ENCODE measurements around the gene CD55.

The CD55 gene

GRCh38 chr1:207321079-207321789 is at the start of gene CD55:
TSS of gene CD55 (plus strand) at chr1:207321678. CDS start at chr1:207321766, 88 bp downstream.
- FAIRE-seq: no peak

- FAIRE-seq: peak; percentile 70
Observed at GRCh38 chr1:207274882-207275281, 46.6 kb upstream of the CD55 start.

- FAIRE-seq: no peak
Observed at GRCh38 chr1:207276465-207276864, 45.0 kb upstream of the CD55 start.

GRCh38 chr1:207277241-207277640 is 44.2 kb upstream of the CD55 start:
- FAIRE-seq: no peak

- FAIRE-seq: no peak
Observed at GRCh38 chr1:207279652-207280051, 41.8 kb upstream of the CD55 start.

DNA sequence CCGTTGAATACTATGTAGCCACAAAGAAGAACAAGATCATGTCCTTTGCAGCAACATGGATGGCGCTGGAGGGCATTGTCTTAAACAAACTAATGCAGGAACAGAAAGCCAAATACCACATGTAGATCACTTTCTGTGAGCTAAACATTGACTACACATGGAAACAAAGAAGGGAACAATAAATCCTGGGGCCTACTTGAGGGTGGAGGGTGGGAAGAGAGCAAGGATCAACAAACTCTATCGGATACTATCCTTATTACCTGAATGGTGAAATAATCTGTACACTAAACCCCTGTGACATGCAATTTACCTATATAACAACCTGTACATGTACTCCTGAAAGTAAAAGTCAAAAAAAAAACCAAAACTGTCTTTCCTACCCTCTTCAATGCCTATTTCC is 40.8 kb upstream of the CD55 start:
- FAIRE-seq: no peak

DNA sequence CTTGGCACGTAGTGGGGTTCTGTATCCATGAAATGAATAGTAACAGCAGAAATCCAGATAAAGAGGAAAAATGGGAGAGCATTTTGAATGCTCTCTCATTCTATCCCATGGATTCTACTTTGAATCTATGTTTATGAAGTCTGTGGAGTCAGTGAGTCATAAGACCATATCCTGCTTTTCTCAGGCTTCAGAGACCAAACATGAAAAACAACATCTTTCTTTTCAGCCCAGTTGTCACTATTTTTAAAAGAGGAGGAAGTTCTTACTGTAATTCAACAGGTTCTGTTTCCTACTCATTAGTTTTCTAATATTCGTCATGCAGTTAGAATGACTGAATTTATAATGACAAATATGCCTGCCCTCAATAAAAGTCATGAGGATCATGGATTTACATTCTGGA is 39.4 kb upstream of the CD55 start:
- FAIRE-seq: peak; percentile 81

DNA sequence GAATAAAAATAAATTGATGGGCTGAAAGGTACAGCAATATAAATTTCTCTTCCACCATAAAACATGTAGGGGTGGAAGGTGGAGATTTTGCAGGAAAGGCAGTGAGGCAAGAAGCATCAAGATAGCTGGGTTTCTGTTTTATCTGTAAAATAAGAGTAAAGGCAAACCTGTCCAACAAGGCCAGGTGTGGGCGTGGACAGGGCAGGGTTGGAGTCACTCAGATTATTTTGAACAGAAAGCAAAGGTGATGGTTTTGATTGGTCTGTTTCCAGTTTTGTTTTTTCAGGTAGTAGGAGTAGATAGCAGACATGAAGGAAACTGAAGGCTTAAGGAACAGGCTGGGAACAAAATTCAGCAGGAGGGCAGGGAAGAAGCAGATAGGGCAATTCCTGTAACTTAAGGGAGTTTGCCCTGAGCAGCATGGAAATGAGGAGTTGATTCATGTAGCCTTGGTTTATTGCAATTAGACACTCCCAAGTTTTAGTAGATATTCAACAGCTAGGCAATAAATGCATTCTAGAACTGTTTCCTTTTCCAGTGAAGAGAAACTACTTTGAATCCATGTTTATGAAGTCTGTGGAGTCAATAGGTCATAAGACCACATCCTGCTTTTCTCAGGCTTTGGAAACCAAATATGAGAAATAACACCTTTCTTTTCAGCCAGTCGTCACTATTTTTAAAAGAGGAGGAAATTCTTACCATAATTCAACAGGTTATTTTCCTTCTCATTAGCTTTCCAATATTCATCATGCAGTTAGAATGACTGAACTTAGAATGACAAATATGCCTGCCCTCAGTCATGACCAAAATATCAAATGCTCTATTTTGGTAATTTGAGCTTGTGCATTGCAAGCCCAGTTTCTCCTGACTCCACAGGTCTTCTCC is 38.7 kb upstream of the CD55 start:
- FAIRE-seq: no peak

DNA sequence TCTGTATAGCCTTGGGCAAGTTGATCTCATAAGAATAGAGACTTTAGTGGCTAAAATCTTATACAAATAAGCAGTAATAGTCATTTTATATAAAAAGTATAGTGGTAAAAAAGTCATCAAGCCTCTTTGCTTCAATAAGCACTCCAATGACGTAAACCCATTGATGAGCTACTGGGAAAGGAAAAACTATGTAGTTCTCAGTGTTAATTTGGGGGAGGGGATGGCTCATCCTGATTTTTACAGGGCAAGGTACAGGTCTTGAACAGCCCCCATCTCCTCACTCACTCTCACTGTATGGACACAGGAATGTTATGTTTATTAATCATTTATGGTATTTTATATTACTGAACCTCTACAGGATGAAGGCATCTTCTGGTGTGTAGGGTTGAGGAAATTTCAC is 38.1 kb upstream of the CD55 start:
- no peak for FAIRE-seq

DNA sequence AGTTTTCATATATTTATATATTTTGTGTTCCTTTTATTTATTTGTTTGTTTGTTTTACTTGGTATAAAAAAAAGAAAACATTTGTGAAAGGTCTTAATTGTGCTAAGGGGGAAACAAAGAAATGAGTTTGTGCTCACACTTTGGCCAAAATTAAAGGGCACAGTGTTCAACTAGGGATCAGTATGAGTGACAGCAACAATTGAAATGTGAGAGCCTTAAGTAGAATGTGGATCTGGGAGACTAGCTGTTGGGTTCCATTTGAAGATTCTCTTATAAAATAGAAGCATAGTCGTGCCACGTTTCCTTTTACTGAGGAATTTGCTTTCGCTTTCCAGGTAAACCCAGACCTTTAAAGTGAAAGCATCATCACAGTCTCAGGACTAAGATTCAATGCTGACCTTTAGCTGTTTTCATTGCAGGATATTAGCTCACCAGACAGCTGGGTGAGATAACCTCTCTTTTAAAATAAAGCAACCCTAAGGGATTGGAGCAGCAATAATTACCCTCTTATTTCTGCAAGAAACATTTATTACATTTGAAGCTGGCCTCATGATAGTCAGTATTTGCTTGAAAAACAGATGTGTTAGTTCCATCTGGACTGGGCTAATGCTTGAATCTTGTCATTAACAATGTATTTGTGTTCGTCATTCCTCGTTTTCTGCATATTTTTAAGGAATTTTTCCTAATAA is 37.1 kb upstream of the CD55 start:
- peak; percentile 95 for FAIRE-seq

DNA sequence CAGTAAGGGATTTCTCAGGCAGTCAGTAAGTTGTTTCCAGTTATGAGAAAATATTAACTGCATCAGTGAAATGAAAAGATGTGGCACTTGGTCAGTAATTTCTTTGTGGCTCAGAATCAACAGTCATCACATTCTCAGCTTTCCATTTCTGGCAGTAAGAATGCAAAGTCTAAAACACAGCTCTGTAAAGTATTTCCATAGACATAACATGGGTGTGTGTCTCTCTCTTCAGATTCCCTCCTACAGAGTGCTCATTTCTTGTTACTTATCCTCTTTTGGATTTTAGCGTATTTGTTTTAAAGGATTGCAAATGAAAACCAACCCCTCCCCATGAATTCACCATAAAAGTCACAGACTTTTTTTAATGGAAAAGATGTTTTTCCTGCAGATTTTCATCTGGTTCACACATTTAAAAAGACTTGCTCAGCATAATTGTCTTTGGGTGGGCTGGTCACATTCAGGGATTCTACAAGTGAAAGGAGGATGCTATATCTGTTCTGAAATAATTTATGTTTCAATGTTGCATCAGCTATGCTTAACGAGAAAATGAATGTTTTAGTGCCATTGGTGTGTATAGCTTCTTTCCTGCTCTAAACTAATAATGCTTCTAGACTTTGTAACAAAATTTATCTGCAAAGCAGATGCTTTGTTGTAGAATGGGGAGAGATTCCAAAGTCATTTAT is 34.6 kb upstream of the CD55 start:
- FAIRE-seq: no peak

- FAIRE-seq: no peak
Observed at GRCh38 chr1:207288315-207288714, 33.2 kb upstream of the CD55 start.

DNA sequence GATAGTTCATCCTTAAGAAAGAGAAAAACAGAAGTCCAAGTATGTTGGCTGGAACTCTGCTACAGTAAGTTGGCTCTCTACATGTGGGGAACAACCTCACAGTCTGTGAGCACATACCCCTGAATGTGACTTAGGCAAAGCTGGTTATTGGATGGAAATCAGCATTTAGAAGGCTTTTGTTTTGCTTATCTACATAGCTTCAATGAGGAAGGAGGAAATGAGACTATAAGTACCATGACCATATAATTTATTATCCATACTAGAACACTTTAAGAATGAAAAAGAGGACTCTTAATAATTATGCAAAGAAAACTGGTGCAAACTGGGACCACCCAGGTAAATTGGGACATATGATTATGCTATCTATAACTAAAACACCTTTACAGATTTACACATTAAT is 31.7 kb upstream of the CD55 start:
- no peak for FAIRE-seq

DNA sequence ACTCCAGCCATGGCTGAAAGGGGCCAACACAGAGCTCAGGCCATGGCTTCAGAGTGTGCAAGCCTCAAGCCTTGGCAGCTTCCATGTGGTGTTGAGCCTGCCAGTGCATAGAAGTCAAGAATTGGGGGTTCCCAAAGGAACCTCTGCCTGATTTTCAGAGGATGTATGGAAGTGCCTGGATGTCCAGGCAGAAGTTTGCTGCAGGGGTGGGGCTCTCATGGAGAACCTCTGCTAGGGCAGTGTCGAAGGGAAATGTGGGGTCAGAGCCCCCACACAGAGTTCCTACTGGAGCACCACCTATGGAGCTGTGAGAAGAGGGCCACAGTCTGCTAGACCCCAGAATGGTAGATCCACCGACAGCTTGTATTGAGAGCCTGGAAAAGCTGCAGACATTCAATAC is 29.8 kb upstream of the CD55 start:
- FAIRE-seq: no peak

DNA sequence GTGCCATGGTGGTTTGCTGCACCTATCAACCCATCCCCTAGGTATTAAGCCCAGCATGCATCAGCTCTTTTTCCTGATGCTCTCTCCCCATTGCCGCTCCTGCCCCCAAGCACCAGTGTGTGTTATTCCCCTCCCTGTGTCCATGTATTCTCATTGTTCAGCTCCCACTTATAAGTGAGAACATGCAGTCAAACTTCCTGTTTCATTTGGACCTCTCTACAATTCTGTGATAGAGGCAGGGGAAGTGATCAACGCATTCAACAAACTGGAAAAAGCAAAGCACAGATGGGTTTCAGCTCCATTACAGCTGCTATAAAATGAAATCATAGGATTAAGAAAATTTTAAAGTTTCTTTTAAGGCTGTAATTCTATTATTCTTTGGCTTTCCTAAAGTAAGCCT is 23.3 kb upstream of the CD55 start:
- FAIRE-seq: no peak

- FAIRE-seq: peak; percentile 96
Observed at GRCh38 chr1:207298636-207299398, 22.7 kb upstream of the CD55 start.

DNA sequence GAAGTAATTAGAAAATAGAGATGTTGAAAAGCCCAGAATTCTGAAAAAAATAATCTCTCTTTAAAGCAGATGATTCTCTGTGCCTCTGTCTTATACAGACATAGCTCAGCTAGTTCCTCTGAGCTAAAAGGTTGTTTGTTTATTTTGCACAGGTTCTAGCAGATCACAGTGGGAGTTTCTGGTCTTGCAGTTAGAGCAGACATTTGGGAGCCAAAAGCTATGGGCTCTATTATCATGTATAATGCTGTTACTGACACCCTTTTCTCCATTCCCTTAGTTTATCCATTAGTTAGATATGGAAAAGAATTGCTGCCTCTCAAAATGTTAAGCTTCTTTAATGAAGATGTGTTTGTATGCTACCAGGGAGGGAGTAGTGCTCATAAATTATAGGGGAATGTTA is 20.5 kb upstream of the CD55 start:
- FAIRE-seq: no peak

DNA sequence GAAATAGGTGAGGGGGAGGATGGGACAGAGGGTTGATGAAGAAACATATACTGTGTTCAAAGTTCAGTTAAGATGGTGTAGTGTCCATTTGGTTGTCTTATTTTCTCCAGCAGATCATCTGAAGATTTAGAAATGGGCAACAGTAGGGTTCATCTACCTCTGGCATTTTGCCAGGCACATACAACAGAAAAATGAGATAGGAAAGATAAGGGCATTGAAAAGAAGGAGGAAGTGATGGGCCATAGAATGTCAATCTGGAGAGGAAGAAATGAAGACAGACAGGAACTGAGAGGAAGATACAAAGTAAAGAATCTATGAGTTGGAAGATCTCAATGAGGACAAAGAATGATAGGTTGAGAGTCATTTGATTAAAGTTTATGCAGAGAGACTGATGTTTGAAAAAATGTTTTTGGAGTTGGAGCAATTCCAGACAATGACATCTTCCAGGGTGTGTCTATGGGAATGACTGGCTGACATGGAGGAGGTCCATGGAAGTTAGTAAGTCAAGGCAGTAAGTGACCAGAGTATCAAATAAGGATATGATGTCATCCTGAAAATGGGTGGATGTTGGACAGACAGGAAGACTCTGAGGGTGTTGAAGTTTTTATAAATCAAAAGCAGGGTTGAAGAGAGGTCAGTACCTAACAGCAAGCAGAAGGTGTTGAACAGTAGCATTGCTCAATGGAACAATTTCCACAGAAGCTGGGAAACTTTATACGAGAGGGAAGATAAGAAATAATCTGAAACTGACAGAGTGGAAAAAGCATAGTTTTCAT is 18.7 kb upstream of the CD55 start:
- FAIRE-seq: no peak

- peak; percentile 51 for FAIRE-seq
Observed at GRCh38 chr1:207304710-207305488, 16.6 kb upstream of the CD55 start.

GRCh38 chr1:207305489-207305873 is 16.0 kb upstream of the CD55 start:
- FAIRE-seq: no peak

GRCh38 chr1:207306023-207306422 is 15.5 kb upstream of the CD55 start:
- no peak for FAIRE-seq
